GM21723 (cell line): ENCODE results near the gene MAF.

Experiments used
- ATAC-seq: cut with Tn5 transposase; IDR thresholded peaks from one replicate; pipeline ENCODE4 v1.9.1; 2021; ENCODE audit warnings: mild to moderate bottlenecking, moderate library complexity; ENCODE audit not compliant: unreplicated experiment

MAF gene

DNA sequence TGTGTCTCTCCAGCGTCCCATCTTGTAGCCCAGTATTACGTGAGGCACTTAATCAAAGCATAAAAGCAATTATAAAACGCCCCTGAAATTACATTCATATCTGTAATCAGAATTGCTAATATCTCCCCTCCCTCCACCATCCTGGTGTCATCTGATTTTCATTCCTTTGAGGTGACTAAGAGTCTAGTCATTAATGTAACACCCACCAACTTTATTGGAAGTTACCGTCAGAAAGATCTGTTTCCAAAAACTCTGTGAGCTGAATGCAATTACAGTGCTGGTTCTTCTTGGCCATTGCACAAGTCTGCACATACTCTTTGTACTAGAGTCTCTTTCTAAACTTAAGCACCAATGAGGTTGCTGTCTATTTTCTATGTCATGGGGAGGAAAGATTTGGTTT is 12.5 kb upstream of the MAF start:
- ATAC-seq, result no peak

DNA sequence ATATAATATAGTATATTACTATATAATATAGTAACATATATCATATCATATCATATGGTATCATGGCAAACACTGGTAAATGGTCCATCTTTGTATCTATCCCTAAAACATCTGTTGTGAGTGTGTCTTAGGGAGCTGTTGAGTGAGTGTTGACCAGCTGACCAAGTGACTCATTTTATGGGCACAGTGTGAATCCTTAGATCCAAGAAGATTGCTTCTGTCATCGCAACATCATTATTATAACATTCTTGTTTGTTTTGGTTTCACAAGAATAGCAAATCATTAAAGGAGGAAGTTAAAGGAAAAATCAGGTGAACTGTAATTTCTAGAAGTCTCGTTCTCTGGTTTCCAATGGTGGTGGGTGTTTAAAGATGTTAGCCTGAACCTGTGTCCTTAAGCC is 11.7 kb upstream of the MAF start:
- ATAC-seq, result no peak

DNA sequence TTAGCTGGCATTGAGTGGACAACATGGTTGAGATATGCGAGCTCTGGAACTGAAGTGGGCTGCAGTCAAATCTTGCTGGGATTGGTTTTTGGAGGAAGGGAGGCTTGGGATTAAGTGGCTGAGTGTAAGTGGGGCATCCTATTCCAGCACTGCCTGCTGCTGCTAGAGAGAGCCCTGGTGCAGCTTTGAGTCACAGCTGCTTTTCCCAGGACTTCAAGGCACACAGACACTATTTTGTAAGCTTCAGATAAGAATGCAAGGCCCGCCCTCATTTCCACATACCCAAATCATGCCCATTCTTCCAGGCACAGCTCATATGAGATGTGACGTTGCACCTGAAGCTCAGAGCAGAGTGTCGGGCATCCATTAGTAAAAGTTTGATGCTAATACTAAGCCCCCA is 10.2 kb upstream of the MAF start:
- ATAC-seq, result no peak

DNA sequence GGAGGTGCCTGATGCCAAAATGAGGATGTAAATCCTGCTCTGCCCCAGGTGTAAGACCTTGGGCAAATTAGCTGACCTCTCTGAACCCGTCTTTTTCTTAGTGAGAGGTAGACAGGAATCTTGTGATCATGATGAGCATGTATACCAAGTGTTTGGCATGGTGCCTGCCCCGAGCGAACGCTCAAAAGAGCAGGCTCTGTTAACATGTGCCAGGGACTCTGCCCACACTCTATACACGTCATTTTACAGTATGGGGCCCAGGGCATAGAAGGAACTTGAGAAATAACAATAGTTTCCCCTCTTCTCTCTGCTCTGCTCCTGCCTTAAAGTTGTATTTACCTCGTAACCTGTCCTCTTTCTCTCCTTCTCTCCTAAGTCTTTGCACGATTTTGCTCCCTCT is 9.3 kb upstream of the MAF start:
- no peak for ATAC-seq

DNA sequence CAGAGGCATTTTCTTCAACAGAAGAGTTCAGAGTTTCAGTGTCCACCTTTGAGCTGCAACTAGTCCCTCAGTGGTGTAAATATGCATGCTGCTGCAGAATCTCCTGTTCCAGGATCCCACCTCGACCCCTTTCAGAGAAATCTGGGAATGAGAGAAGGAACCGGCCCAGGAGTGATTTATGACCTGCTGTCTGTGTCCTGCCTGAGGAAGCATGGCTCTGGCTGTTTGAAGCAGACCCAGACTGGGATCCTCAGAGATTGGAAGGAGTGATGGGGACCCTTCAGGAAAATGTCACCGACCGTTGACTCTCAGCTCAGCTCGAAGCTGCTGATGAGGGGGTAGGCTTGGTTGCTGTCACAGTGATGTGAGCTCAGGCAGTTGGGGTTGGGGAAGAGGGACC is 8.4 kb upstream of the MAF start:
- no peak for ATAC-seq

DNA sequence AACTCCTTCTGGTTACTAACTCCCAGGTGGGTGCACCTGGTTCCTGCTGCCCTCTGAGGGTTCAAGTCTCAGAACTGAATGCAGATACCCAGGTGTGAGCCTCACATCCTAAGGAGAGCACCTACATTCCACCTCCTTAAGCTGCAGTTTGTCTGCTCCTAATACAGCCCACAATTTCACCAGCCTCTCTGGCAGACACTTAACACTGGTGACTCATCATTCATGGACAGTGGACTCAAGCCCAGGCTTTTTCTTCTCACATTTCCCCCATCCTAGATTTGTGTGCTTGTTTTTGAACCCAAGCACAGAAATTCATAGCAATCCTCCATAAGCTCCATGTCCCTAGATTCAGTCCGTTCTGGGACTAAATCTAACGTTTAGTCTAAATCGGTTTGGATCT is 7.0 kb upstream of the MAF start:
- no peak for ATAC-seq

DNA sequence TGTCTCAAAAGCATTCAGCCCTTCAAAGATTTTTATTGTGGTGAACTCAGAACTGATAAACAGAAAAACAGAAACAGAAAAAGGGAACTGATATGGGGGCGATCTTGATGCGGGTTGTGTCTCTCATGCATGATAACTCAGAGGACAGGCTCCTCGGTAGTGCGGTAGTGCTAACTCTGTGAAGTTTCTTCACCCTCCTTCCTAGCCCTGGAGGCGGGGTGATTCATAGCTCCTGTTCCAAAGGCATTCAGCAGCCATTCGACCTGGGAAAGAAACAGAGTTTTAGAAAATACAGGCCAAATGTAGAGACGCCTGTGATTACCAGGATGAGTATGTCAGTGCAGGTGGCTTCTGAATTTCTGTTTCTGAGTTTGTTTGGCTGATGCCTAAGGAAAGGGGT is 5.5 kb upstream of the MAF start:
- ATAC-seq, result peak; percentile 91

DNA sequence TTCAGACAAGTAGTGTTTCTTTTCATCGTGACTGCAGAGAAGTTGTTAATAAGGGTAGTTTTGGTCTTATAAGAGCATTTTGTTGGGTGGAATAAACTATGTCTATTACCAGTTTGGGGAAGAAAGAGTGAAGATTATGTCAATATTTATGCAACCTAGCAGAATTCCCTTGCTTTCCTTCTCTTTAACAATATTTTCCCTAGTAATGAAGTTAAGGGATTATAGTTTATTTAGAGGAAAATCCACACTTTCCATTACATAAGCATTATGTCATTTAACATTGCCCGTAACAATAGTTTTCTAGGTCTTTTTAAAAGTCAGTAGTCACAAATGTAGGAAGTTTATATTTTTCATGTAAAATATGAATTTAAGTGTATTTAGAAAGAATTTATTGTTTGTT is 2.5 kb upstream of the MAF start:
- ATAC-seq, result no peak

DNA sequence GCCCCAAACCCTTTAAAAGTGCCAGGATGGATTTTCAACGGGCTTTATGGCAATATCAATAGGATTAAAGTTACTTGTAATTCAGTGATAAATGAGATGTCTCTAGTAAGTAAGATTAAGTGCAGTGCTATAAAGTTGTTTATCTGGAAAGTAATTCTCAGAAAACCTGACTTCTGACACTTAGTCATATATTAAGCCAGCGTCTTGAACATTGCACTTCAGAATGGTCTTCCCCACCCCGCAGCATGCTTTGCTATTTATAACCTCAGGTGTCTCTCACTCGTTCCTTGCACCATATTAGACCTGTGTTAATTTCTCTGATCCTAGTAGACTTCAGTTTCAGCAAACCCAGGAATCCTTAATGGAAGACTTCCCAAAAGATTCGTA is 2.1 kb upstream of the MAF start:
- no peak for ATAC-seq

DNA sequence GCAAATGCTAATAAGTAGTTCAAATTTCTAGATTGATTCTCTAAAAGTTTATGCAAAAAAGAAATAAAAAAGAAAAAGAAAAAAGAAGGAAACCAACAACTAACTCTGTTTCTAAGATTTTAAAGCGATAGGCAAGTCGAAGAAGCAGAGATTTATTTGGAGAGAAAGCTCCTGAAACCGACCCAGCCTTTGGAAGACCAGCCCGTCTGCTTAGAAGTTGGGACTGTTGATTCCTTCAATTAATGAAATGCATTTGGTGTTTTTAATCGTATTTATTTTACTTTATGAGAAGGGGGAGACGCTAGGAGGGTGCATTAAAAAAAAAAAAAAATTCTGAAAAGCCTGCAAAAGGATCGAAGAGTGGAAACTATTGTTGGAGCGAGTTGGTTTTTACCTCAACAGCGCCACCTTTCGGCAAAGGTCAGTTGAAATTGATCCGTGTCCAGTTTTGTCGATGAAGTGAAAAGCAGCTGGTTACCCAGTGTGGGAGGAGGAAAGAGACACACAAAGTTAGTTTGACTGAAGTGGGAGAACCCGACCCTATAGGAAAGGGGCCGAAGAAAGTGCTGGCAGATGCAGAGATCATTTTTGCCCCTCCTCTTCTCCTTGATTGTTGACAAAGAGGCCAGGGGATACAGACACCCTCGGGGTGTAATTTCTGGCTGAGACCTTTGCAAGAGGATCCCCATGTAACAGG is 1.5 kb upstream of the MAF start:
- ATAC-seq, result no peak

DNA sequence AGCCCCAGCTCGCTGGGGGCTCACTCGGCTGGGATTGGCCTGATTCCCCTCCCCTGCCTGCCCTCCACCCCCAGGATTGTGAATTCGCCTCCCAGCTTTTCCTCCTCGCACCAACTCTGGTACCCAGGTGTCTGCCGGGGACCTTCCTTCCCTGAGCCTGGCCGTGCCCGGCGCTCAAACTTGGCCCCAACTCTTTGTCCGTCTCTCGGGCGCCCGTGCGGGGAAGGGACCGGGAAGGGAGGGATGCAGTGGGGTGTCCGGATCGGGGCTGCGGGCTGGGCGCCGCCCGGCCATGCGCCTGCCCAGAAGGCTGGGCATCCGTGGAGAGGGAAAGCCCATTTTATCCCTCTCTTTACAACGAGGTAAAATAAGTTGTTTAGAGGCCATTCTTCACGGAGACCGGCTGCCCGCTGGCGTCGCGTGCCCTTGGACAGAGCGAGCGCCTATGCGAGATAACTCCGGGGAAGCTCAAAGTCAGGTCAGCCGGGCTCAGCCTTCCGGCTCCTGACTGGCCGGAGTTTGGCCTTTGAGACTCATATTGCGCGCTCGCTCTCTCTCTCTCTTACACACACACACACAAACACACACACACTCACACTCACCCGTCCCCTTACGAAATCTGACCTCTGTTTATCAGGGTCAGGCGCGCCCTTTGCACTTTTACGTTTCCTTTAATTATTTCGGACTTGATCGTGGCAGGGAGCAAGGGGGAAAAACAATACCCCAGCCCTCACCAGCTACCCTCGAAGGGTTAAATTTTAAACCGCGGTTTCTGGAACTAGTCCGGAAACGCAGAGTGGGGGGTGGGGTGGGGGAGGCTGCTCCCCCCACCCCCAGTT is 774 bp upstream of the MAF start:
- no peak for ATAC-seq

DNA sequence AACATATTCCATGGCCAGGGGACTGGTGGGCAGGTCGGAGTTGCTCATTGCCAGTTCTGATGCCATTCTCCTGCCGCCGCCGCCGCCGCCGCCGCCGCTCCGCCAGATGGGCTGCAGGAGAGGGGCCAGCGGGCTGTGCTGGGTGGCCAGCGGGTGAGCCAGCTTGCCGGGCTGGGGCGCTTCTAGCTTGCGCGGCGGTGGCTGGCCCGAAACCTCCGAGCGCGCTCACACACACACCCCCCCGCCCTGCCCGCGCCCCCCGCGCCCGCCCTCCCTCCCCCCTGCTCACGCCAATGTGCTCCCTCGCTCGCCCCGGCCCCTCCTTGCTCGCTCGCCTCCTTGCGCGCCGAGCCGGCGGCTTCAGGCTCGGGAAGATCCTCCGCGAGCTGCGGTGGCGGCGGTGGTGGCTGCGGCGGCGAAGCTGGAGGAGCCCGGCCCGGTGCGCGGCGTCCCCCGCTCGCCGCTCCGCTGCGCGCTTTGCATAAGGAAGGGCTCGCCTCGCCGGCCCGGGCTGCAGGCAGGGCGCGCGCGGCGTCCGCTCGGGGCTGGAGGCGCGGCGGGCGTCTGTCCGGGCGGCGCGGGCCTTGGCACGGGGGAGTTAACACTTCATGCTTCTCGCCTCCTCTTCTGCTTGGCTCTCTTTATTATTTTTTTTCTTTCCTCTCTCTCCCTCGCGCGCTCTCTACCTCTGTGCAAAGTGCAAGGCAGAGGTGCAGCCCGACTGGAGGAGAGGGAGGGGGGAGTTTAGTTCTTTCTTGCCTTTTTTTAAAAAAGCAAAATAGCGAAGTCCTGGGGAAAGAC is 500 bp downstream of the MAF start:
- no peak for ATAC-seq

DNA sequence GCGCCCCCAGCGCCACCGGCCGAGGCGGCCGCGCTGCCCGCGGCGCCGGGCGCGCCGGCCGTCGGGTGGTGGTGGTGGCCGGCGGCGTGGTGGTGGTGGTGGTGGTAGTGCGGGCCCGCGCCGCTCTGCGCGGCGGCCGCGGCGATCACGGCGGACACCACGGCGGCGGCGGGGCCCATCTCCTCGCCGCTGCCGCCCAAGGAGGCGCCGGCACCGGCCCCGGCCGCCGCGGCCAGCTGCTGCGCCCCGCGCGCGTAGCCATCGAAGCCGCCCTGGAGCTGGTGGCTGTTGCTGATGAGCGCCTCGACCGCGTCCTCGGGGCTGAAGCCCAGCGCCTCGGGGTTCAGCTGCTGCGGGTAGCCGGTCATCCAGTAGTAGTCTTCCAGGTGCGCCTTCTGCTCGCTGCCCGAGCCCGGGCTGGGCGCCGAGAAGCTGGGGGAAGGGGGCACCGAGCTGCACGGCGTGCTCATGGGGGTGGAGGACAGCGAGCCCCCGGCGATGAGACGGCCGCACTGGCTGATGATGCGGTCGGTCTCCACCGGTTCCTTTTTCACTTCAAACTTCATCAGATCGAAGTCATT is 1.2 kb downstream of the MAF start:
- no peak for ATAC-seq

DNA sequence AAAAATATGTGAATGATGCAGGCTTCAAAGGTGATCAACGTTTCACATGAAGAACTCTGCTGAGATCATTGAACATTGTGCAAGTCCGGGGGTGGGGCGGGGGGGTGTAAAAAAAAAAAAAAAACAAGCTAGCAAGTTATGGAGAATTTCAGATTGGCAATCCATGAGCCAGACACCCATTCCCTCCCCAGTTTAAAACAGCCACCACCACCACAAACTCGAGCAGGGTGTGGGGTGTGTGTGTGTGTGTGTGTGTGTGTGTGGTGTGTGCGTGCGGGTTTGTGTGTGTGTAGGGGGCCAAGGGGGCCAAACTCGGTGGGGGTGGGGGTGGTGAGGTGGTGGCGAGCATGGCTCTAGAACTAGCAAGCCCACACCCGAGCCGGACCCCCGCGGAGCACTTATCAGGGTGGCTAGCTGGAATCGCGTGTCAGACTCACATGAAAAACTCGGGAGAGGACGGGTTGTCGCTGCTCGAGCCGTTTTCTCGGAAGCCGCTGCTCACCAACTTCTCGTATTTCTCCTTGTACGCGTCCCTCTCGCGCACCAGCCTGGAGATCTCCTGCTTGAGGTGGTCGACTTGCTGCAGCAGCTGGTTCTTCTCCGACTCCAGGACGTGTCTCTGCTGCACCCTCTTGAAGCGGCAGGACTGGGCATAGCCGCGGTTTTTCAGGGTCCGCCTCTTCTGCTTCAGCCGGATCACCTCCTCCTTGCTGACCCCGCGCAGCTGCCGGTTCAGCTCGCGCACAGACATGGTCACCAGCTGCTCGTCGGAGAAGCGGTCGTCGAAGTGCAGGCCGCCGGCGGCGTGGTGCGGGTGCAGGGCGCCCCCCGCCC is 2.0 kb downstream of the MAF start:
- ATAC-seq, result no peak

DNA sequence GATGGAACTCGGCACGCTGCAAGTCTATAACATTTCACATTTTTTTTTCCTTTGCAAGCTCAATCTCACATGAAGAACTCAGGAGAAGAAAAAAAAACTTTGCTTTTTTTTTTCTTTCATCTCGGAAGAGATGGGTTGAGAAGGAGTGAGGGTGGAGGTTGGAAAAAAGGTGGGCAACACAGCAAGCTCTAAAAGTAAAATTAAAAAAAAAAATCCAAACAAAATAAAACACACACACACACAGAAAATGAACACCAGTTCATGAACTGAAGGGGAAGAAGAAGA is 2.5 kb downstream of the MAF start:
- ATAC-seq, result no peak

DNA sequence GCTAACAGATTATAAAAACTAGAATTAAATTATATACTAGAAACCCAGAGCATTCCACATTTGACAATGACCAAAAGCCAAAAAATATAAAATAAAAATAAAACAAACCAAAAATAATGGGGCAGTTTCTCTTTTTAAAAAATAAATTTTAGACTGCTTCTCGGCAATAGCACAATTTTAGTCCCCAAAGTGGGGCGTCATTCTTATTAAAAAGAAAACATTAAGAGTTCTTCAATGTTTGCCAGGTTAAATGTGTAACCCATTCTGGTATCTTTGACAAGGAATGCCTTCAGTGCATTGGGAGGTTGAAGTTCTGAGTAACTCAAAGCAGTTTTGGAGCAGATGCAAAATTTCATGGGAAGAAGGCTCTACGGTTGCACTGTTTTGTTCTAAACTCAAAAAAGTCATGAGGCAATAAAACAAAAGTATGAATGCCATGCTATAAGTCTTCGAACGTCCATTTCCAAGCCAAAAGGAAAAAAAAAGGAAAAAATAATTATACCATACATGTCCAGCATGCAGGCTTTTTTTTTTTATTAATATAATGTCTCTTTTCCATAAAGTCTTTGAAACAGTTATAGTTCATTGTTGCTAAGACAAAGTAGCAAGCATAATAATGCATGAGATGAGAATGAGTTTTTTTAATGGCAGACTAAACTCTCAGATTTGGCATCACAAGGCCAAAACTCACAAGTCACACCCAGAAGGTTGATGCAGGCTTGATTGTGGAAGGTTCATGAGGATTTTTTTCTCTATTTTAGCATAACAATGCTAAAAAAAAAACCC is 3.1 kb downstream of the MAF start:
- ATAC-seq, result no peak

DNA sequence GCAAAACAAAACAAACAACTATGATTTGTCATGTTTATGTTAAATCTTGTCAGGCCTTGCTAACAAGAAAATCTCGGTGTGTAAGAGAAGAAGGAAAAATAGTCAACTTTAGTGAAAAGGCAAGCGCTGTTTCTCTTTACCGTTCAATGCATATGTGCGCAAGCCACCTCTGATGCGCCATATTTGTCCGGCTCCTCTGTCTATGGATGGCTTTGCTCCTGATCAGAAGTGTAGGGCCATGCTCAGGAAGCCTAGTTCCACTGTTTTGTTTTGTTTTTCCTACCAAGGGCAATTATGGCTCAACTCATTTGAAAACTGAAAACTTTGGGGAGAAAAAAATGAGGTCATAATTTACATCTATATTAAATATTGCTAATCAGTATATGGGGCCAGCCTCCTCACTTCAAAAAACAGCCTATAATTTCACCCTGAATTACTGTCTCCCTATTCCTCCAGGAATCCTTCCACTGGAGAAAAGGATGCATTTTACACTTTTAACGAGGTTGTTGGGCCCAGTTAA is 4.5 kb downstream of the MAF start:
- ATAC-seq, result no peak

DNA sequence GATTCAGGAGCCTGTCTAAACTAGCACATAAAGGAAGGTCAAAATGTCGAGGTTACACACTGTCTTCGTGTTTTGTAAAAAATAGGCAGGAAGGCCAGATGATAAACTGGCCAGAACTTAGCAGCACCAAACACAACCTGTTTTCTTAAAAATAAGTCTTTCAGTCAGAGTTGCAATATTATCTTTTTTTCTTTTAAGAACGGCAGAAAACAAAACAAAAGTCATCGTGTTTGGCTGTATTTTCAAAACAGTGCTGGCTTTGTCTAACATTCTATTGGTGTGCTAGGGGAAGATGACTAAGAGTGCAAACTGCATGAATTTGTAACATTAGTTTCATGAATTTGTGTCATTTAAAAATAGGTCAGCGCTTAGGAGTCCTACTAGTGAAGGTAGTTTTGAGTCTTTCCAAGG is 5.3 kb downstream of the MAF start:
- ATAC-seq, result no peak

DNA sequence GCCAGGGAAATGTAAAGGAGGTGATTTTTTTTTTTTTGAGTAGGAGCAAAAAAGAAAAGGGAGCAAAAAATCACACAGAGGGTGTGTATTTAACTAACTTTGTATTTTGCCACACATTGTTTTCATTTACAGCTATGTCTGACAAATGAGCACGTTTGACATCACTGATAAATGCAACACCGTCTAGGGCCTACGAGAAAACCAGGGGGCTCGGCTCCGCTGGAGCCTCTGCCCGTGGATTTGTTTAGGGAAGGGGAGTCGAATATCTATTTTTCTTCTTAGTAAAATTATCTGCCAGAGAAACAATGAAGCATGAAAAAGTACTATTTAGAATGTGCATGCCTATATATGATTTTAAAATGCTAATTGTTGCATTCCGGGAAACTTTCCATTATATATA is 6.8 kb downstream of the MAF start:
- no peak for ATAC-seq

DNA sequence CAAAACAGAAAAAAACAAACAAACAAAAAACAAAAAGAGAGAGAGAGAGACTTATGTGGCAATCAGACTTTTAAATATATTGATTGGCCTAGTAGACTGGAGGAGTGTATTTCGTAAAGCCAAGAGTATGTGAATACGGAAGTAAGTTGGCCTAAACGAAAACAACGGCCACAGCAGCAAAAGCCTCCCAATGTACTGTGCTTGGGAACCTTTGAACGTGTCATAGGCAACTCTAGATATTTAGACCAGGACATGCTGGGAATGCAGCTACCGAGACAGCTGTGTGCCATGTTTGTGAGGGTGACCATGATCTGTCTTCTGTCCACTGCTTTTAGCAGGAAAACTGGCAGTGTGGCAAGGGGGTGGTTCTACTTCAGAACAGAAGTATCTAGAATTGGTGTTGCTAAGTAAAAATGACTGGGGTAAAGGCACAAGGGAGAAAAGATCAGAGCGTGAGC is 7.4 kb downstream of the MAF start:
- ATAC-seq, result no peak
